C1 segment of cervical spinal cord (tissue), 14 donors: Measurements from ENCODE around the gene CYB5R3.
"Not testable (repeated sequence)": the region's sequence is repeated elsewhere in the genome, so short reads cannot be mapped to it uniquely, and the experiment has no call there.

Experiments
- DNase-seq, 14 donors: peaks; one replicate each; lab custom pipeline; 2025; lab: John Stamatoyannopoulos, UW

The CYB5R3 gene

GRCh38 chr22:42571068-42571467 lies 78.1 kb downstream of the CYB5R3 start:
- DNase-seq = not testable (repeated sequence)

GRCh38 chr22:42570580-42570979 lies 78.6 kb downstream of the CYB5R3 start:
- DNase-seq = not testable (repeated sequence)

- not testable (repeated sequence) for DNase-seq
Measured at GRCh38 chr22:42567950-42568349, 81.2 kb downstream of the CYB5R3 start.
